Ascending aorta (tissue), 2 donors: ENCODE data around the gene SEBOX. TPM values are rescaled to one million over a fixed set of nuclear protein-coding genes. Genes with fewer than 3 reads are reported as not detected.

ENCODE experiments used
- DNase-seq, 2 donors: peaks; one replicate each; pipeline ENCODE4 v3.0.0-alpha.2; 2019; ENCODE audit warnings: low spot score in 2 of 2
- H3K27ac ChIP-seq, 2 donors: fragments of 200-600 bp; sonication (generic); one replicate each; pipeline ENCODE4 v1.5.1; 2016 to 2017; ENCODE audit warnings: mild to moderate bottlenecking in 1 of 2
- H3K27me3 ChIP-seq: fragments of 200-600 bp; sonication (generic); one replicate; pipeline ENCODE4 v1.5.1; 2017
- H3K36me3 ChIP-seq, 2 donors: fragments of 200-600 bp; sonication (generic); one replicate each; pipeline ENCODE4 v1.5.1; 2016
- H3K4me1 ChIP-seq, 2 donors: fragments of 200-600 bp; sonication (generic); one replicate each; pipeline ENCODE4 v1.5.1; 2016 to 2017; ENCODE audit warnings: mild to moderate bottlenecking in 1 of 2
- H3K4me3 ChIP-seq, 2 donors: fragments of 200-600 bp; sonication (generic); one replicate each; pipeline ENCODE4 v1.5.1; 2016 to 2017; ENCODE audit warnings: mild to moderate bottlenecking in 1 of 2
- H3K9me3 ChIP-seq, 2 donors: fragments of 200-600 bp; sonication (generic); one replicate each; pipeline ENCODE4 v1.5.1; 2016
- CTCF ChIP-seq, 3 experiments: fragments of 200-600 bp in 2 of 3; fragments of 450-650 bp in 1 of 3; sonication (generic) in 2 of 3; IDR thresholded peaks; one replicate each; pipeline ENCODE4 v1.5.1; 2016 to 2019; ENCODE audit warnings: antibody characterized with exemption in 3 of 3, mild to moderate bottlenecking in 1 of 3, moderate library complexity in 1 of 3
- intact Hi-C: fragments of 100-400 bp; cut with DNase I; formaldehyde crosslinking; loops from one replicate; pipeline ENCODE4 v1.15.1; 2023
- total RNA-seq: library from RNA; depleted of rRNA; stranded (reverse); fragments of >200 nt; gene quantifications from one replicate; pipeline ENCODE4 v1.1.0, GENCODE V29; 2016

SEBOX gene
- total RNA-seq, 1 donor from 2014 or later = not detected

GRCh38 chr17:28357061-28357900, 7.7 kb downstream of the SEBOX start, which contains the start of gene POLDIP2:
Gene POLDIP2, minus strand, starts transcription at chr17:28357527. Its CDS starts 79 bp downstream, at chr17:28357448.
- peak in 1 of 3 experiments; percentile 14 for TF ChIP-seq CTCF (IDR thresholded peaks at IDR 0.05)
- Histone ChIP-seq H3K4me3 (peak within 1 kb of the TSS; percentile 93 to 99), H3K27me3 (no peaks in the 10 kb centered on the region), H3K4me1 (peaks cover 3 to 17% of the 10 kb centered on the region in 2 donors), H3K36me3 (peaks cover 47 to 64% of the 10 kb centered on the region in 2 donors), H3K27ac (peak within 1 kb of the TSS; percentile 92 to 95), H3K9me3 (no peaks in the 10 kb centered on the region)
- DNase-seq = peak; percentile 75 to 97
- intact Hi-C loops = loop anchor here (1.0 to 5.0 kb wide), 3 partner anchors 22 to 315 kb away; partner anchors contain the start of genes IFT20, NLK, TMEM97 and TNFAIP1

GRCh38 chr17:28350271-28350670, 14.7 kb downstream of the SEBOX start:
- peaks cover 47 to 81% of the 10 kb centered on the region in 2 donors for H3K36me3 ChIP-seq
- H3K4me3 ChIP-seq = no peak overlapping the region
- no peaks in the 10 kb centered on the region for H3K9me3 ChIP-seq
- H3K27ac ChIP-seq = no peak overlapping the region
- no peak for DNase-seq
- H3K4me1 ChIP-seq = peaks cover 12 to 36% of the 10 kb centered on the region in 2 donors
- no peak for TF ChIP-seq CTCF (IDR thresholded peaks at IDR 0.05)
- intact Hi-C loops = no loop called here
- no peaks in the 10 kb centered on the region for H3K27me3 ChIP-seq

GRCh38 chr17:28348979-28349378, 16.0 kb downstream of the SEBOX start:
- H3K9me3 ChIP-seq = no peaks in the 10 kb centered on the region
- no peak overlapping the region for H3K27ac ChIP-seq
- DNase-seq = no peak
- peaks cover 47 to 81% of the 10 kb centered on the region in 2 donors for H3K36me3 ChIP-seq
- TF ChIP-seq CTCF (IDR thresholded peaks at IDR 0.05) = no peak
- H3K27me3 ChIP-seq = no peaks in the 10 kb centered on the region
- H3K4me1 ChIP-seq = peaks cover 16 to 43% of the 10 kb centered on the region in 2 donors
- no peak overlapping the region for H3K4me3 ChIP-seq
- intact Hi-C loops = no loop called here

GRCh38 chr17:28347261-28347891, 17.6 kb downstream of the SEBOX start:
- peaks cover 50 to 81% of the 10 kb centered on the region in 2 donors for H3K36me3 ChIP-seq
- H3K27ac ChIP-seq = peak overlapping the region; percentile 73 to 79
- TF ChIP-seq CTCF (IDR thresholded peaks at IDR 0.05) = no peak
- intact Hi-C loops = no loop called here
- no peak overlapping the region for H3K4me3 ChIP-seq
- no peak for DNase-seq
- H3K9me3 ChIP-seq = no peaks in the 10 kb centered on the region
- H3K27me3 ChIP-seq = no peaks in the 10 kb centered on the region
- peaks cover 16 to 43% of the 10 kb centered on the region in 2 donors for H3K4me1 ChIP-seq

GRCh38 chr17:28346746-28347246, 18.2 kb downstream of the SEBOX start:
- H3K27ac ChIP-seq = peak overlapping the region; percentile 73 to 79
- intact Hi-C loops = no loop called here
- peak in 1 of 3 experiments; percentile 33 for TF ChIP-seq CTCF (IDR thresholded peaks at IDR 0.05)
- no peaks in the 10 kb centered on the region for H3K9me3 ChIP-seq
- H3K27me3 ChIP-seq = no peaks in the 10 kb centered on the region
- no peak for DNase-seq
- peaks cover 51 to 81% of the 10 kb centered on the region in 2 donors for H3K36me3 ChIP-seq
- peaks cover 16 to 43% of the 10 kb centered on the region in 2 donors for H3K4me1 ChIP-seq
- no peak overlapping the region for H3K4me3 ChIP-seq
